PFSK-1 (cell line): Measurements from ENCODE around the gene RAB13.

Experiments
- REST ChIP-seq, 2 experiments: IDR thresholded peaks; 2 replicates each; pipeline versions ENCODE4 v1.6.1 to v1.8.0; 2011 to 2012; ENCODE audit warnings: low read depth in 2 of 2, low read length in 2 of 2, control low read depth in 1 of 2, inconsistent platforms in 1 of 2, mild to moderate bottlenecking in 1 of 2, moderate library complexity in 1 of 2; ENCODE audit not compliant: insufficient read depth in 1 of 2
- SIN3A ChIP-seq: IDR thresholded peaks from 2 replicates; pipeline ENCODE4 v1.6.1; 2012; ENCODE audit warnings: mild to moderate bottlenecking, low read length, moderate library complexity, borderline replicate concordance; ENCODE audit not compliant: insufficient read depth

GRCh38 chr1:153932156-153933131, 53.7 kb downstream of the RAB13 start:
- no peak for TF ChIP-seq SIN3A
- no peak for TF ChIP-seq REST (IDR thresholded peaks at IDR 0.05; ENCODE audit: insufficient read depth in 1 of 2, low read depth in 2 of 2, low read length in 2 of 2)
